ENCODE results near the gene CCDC32.

CCDC32 gene

DNA sequence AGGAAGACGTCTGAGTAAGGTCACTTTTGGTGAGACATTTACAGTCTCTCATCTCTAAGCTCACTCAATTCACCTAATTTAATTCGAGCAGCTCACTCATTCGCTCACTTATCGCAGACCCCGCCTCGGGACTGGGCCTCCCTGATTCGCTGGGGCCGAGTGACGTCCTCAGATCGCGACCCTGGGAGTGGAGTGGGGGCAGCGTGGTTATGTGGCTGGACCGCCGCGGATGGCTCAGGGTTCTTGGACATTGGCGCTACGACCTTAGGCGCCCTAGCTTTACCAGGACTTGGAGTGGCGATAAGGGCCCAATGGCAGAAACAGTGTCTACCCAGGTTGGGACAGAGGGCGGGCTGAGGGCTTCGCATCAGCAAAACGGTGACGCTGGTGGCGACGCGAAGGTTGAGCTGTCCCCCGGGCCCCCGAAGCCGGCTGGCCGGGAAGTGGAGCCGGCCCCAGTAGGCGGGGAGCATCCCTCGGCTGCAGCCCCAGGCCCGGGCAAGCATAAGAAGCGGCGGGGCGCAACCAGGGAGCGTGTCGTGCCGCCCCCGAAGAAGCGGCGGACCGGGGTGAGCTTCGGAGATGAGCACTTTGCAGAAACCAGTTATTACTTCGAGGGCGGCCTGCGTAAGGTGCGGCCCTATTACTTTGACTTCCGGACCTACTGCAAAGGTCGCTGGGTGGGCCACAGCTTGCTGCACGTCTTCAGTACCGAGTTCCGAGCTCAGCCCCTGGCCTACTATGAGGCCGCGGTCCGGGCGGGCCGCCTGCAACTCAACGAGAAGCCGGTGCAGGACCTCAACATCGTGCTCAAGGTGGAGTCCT is 4.5 kb upstream of the CCDC32 start, which contains the start of gene RPUSD2:
Gene RPUSD2 (plus strand): TSS at position 171 of the 825 bp plus-strand sequence. CDS start 39 bp downstream, at position 210.
- Histone ChIP-seq H3K36me3 (ENCODE audit: control insufficient read depth, insufficient read depth, low read length) (peaks cover 19% of the 10 kb centered on the region), H3K9me3 (ENCODE audit: control insufficient read depth, low read length) (no peaks in the 10 kb centered on the region), H3K4me1 (ENCODE audit: control insufficient read depth, insufficient read depth, low read length, poor library complexity, severe bottlenecking) (peaks cover 12% of the 10 kb centered on the region), H3K27me3 (replicated peaks; ENCODE audit: control insufficient read depth, insufficient read depth, low read length, poor library complexity, severe bottlenecking) (no peaks in the 10 kb centered on the region), H3K4me3 (ENCODE audit: insufficient read depth, low read depth, low read length, poor library complexity, severe bottlenecking) (peak within 1 kb of the TSS; percentile 92), H3K27ac (ENCODE audit: insufficient read depth, low read length, poor library complexity, severe bottlenecking) (peak within 1 kb of the TSS; percentile 93)
- DNase-seq = peak; percentile 81 to 87 (median 85)

DNA sequence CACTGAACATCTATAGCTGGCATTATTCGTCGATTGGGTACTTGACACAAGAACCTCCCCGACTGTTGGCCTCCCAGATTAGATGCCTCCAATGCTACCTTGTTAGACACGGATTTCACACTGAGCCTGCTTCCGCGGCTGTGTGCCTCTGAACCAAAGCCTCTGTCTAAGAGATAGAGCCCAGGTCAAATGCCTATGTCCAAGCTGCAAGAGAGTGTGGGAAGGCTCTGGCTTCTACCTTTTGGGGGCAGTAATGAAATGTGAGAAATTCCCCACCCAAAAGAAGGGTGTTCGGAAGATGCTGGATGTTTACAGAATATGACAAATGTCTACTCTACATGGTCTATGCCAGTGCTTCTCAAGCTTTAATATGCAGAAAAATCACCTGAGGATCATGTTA is 2.3 kb upstream of the CCDC32 start:
- Histone ChIP-seq H3K27ac (ENCODE audit: insufficient read depth, low read length, poor library complexity, severe bottlenecking) (no peak overlapping the region), H3K27me3 (replicated peaks; ENCODE audit: control insufficient read depth, insufficient read depth, low read length, poor library complexity, severe bottlenecking) (no peaks in the 10 kb centered on the region), H3K4me3 (ENCODE audit: insufficient read depth, low read depth, low read length, poor library complexity, severe bottlenecking) (no peak overlapping the region), H3K9me3 (ENCODE audit: control insufficient read depth, low read length) (no peaks in the 10 kb centered on the region), H3K36me3 (ENCODE audit: control insufficient read depth, insufficient read depth, low read length) (peaks cover 7% of the 10 kb centered on the region), H3K4me1 (ENCODE audit: control insufficient read depth, insufficient read depth, low read length, poor library complexity, severe bottlenecking) (peaks cover 12% of the 10 kb centered on the region)
- no peak for DNase-seq

GRCh38 chr15:40565333-40566238 is 744 bp upstream of the CCDC32 start:
- no peak for DNase-seq
- Histone ChIP-seq H3K36me3 (ENCODE audit: control insufficient read depth, insufficient read depth, low read length) (no peaks in the 10 kb centered on the region), H3K27ac (ENCODE audit: insufficient read depth, low read length, poor library complexity, severe bottlenecking) (peak overlapping the region; percentile 88), H3K4me3 (ENCODE audit: insufficient read depth, low read depth, low read length, poor library complexity, severe bottlenecking) (peak overlapping the region; percentile 76), H3K4me1 (ENCODE audit: control insufficient read depth, insufficient read depth, low read length, poor library complexity, severe bottlenecking) (peaks cover 12% of the 10 kb centered on the region), H3K27me3 (replicated peaks; ENCODE audit: control insufficient read depth, insufficient read depth, low read length, poor library complexity, severe bottlenecking) (no peaks in the 10 kb centered on the region), H3K9me3 (ENCODE audit: control insufficient read depth, low read length) (no peaks in the 10 kb centered on the region)

- peaks cover 2% of the 10 kb centered on the region for H3K4me1 ChIP-seq (ENCODE audit: control insufficient read depth, insufficient read depth, low read length, poor library complexity, severe bottlenecking)
- H3K4me3 ChIP-seq (ENCODE audit: insufficient read depth, low read depth, low read length, poor library complexity, severe bottlenecking) = no peak overlapping the region
- no peak for DNase-seq
- H3K27me3 ChIP-seq (replicated peaks; ENCODE audit: control insufficient read depth, insufficient read depth, low read length, poor library complexity, severe bottlenecking) = no peaks in the 10 kb centered on the region
- no peaks in the 10 kb centered on the region for H3K36me3 ChIP-seq (ENCODE audit: control insufficient read depth, insufficient read depth, low read length)
- no peak overlapping the region for H3K27ac ChIP-seq (ENCODE audit: insufficient read depth, low read length, poor library complexity, severe bottlenecking)
- no peaks in the 10 kb centered on the region for H3K9me3 ChIP-seq (ENCODE audit: control insufficient read depth, low read length)
These were observed 1.4 kb downstream of the CCDC32 start for GRCh38 chr15:40563426-40563825.

- no peak overlapping the region for H3K27ac ChIP-seq (ENCODE audit: insufficient read depth, low read length, poor library complexity, severe bottlenecking)
- H3K27me3 ChIP-seq (replicated peaks; ENCODE audit: control insufficient read depth, insufficient read depth, low read length, poor library complexity, severe bottlenecking) = no peaks in the 10 kb centered on the region
- DNase-seq = no peak
- H3K9me3 ChIP-seq (ENCODE audit: control insufficient read depth, low read length) = no peaks in the 10 kb centered on the region
- H3K4me3 ChIP-seq (ENCODE audit: insufficient read depth, low read depth, low read length, poor library complexity, severe bottlenecking) = no peak overlapping the region
- H3K4me1 ChIP-seq (ENCODE audit: control insufficient read depth, insufficient read depth, low read length, poor library complexity, severe bottlenecking) = no peaks in the 10 kb centered on the region
- H3K36me3 ChIP-seq (ENCODE audit: control insufficient read depth, insufficient read depth, low read length) = no peaks in the 10 kb centered on the region
These were observed 2.2 kb downstream of the CCDC32 start for GRCh38 chr15:40562691-40563090.

DNA sequence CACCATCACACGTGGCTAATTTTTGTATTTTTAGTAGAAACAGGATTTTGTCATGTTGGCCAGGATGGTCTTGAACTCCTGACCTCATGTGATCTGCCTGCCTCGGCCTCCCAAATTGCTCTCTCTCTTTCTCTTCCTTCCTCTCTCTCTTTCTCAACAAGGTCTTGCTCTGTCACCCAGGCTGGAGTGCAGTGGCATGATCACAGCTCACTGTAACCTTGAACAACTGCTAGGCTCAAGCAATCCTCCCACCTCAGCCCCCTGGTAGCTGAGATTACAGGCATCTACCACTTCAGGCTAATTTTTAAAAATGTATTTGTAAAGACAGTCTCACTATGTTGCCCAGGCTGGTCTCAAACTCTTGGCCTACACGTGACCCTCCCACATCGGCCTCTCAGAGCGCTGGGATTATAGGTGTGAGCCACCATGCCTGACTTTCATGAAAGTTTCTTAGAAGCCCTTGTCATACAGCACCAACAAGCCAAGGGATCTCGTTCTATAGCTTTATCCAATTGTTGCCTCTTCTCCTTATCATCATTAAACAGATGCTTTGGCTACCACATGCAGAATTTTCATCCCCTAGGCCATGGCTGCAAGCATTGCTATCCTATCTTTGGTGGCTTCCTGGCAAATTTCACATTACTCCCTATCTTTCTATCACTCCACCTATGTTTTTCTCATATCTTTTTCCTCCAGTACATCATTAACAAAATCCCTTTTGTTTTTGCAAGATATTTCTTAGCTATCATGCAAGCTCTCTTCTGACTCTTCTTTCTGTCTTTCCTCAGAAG is 5.7 kb downstream of the CCDC32 start:
- no peak overlapping the region for H3K4me3 ChIP-seq (ENCODE audit: insufficient read depth, low read depth, low read length, poor library complexity, severe bottlenecking)
- no peaks in the 10 kb centered on the region for H3K9me3 ChIP-seq (ENCODE audit: control insufficient read depth, low read length)
- DNase-seq = no peak
- no peaks in the 10 kb centered on the region for H3K27me3 ChIP-seq (replicated peaks; ENCODE audit: control insufficient read depth, insufficient read depth, low read length, poor library complexity, severe bottlenecking)
- H3K27ac ChIP-seq (ENCODE audit: insufficient read depth, low read length, poor library complexity, severe bottlenecking) = no peak overlapping the region
- peaks cover 29% of the 10 kb centered on the region for H3K36me3 ChIP-seq (ENCODE audit: control insufficient read depth, insufficient read depth, low read length)
- no peaks in the 10 kb centered on the region for H3K4me1 ChIP-seq (ENCODE audit: control insufficient read depth, insufficient read depth, low read length, poor library complexity, severe bottlenecking)

DNA sequence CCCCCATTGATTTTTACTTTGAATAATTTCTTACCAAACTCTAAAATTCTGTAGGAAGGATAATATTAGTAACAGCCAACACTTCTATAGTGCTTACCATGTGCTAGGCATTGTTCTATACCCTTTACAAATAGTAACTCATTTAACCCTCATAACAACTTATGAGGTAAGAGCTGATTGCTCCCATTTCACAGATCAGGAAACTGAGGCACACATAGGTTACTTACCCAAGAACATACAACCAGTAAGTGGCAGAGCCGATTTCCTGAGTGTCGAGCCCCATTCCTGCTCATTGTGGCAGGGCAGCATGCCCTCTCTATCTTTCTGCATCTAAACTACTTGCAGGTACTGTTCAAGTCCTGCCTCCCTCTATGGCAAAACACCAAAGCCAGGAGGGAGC is 9.0 kb downstream of the CCDC32 start:
- Histone ChIP-seq H3K4me1 (ENCODE audit: control insufficient read depth, insufficient read depth, low read length, poor library complexity, severe bottlenecking) (no peaks in the 10 kb centered on the region), H3K4me3 (ENCODE audit: insufficient read depth, low read depth, low read length, poor library complexity, severe bottlenecking) (no peak overlapping the region), H3K36me3 (ENCODE audit: control insufficient read depth, insufficient read depth, low read length) (peaks cover 42% of the 10 kb centered on the region), H3K9me3 (ENCODE audit: control insufficient read depth, low read length) (no peaks in the 10 kb centered on the region), H3K27me3 (replicated peaks; ENCODE audit: control insufficient read depth, insufficient read depth, low read length, poor library complexity, severe bottlenecking) (no peaks in the 10 kb centered on the region), H3K27ac (ENCODE audit: insufficient read depth, low read length, poor library complexity, severe bottlenecking) (no peak overlapping the region)
- DNase-seq = no peak

- Histone ChIP-seq H3K9me3 (ENCODE audit: control insufficient read depth, low read length) (no peaks in the 10 kb centered on the region), H3K36me3 (ENCODE audit: control insufficient read depth, insufficient read depth, low read length) (peaks cover 42% of the 10 kb centered on the region), H3K27ac (ENCODE audit: insufficient read depth, low read length, poor library complexity, severe bottlenecking) (no peak overlapping the region), H3K4me3 (ENCODE audit: insufficient read depth, low read depth, low read length, poor library complexity, severe bottlenecking) (no peak overlapping the region), H3K27me3 (replicated peaks; ENCODE audit: control insufficient read depth, insufficient read depth, low read length, poor library complexity, severe bottlenecking) (no peaks in the 10 kb centered on the region), H3K4me1 (ENCODE audit: control insufficient read depth, insufficient read depth, low read length, poor library complexity, severe bottlenecking) (no peaks in the 10 kb centered on the region)
- no peak for DNase-seq
These were observed 10.7 kb downstream of the CCDC32 start for GRCh38 chr15:40554161-40554525.

- no peak overlapping the region for H3K27ac ChIP-seq (ENCODE audit: insufficient read depth, low read length, poor library complexity, severe bottlenecking)
- H3K9me3 ChIP-seq (ENCODE audit: control insufficient read depth, low read length) = no peaks in the 10 kb centered on the region
- H3K4me3 ChIP-seq (ENCODE audit: insufficient read depth, low read depth, low read length, poor library complexity, severe bottlenecking) = no peak overlapping the region
- no peaks in the 10 kb centered on the region for H3K27me3 ChIP-seq (replicated peaks; ENCODE audit: control insufficient read depth, insufficient read depth, low read length, poor library complexity, severe bottlenecking)
- peaks cover 32% of the 10 kb centered on the region for H3K36me3 ChIP-seq (ENCODE audit: control insufficient read depth, insufficient read depth, low read length)
- no peak for DNase-seq
- no peaks in the 10 kb centered on the region for H3K4me1 ChIP-seq (ENCODE audit: control insufficient read depth, insufficient read depth, low read length, poor library complexity, severe bottlenecking)
These were observed 14.4 kb downstream of the CCDC32 start for GRCh38 chr15:40550341-40551037.

Measured in effector memory CD4-positive, alpha-beta T cell (primary cell).